Peyer's patch (tissue), 4 donors: ENCODE measurements around the gene MSH5.

Experiments
- POLR2A ChIP-seq, 2 donors: fragments of 450-650 bp; IDR thresholded peaks; one replicate each; pipeline ENCODE4 v1.5.1; 2017; ENCODE audit warnings: antibody characterized with exemption in 2 of 2, mild to moderate bottlenecking in 2 of 2, moderate library complexity in 2 of 2
- TF ChIP-seq, protein P1 (sequence below), 6 experiments: fragments of 450-650 bp in 4 of 6; fragments of 200-600 bp in 2 of 6; sonication (generic) in 1 of 6; IDR thresholded peaks; one replicate each; pipeline ENCODE4 v1.5.1; 2017 to 2019; ENCODE audit warnings: antibody characterized with exemption in 6 of 6, mild to moderate bottlenecking in 3 of 6, moderate library complexity in 1 of 6

GRCh38 chr6:31701666-31702404 is 38.0 kb upstream of the MSH5 start:
- TF ChIP-seq, protein P1, sequence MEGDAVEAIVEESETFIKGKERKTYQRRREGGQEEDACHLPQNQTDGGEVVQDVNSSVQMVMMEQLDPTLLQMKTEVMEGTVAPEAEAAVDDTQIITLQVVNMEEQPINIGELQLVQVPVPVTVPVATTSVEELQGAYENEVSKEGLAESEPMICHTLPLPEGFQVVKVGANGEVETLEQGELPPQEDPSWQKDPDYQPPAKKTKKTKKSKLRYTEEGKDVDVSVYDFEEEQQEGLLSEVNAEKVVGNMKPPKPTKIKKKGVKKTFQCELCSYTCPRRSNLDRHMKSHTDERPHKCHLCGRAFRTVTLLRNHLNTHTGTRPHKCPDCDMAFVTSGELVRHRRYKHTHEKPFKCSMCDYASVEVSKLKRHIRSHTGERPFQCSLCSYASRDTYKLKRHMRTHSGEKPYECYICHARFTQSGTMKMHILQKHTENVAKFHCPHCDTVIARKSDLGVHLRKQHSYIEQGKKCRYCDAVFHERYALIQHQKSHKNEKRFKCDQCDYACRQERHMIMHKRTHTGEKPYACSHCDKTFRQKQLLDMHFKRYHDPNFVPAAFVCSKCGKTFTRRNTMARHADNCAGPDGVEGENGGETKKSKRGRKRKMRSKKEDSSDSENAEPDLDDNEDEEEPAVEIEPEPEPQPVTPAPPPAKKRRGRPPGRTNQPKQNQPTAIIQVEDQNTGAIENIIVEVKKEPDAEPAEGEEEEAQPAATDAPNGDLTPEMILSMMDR (IDR thresholded peaks at IDR 0.05) = no peak
- TF ChIP-seq POLR2A (IDR thresholded peaks at IDR 0.05) = no peak
